Panc1 (cell line): ENCODE results near the gene SH3BP2. TPM values are rescaled to one million over a fixed set of nuclear protein-coding genes. Genes with fewer than 3 reads are reported as not detected.

ENCODE experiments used
- ATAC-seq: fragments of 200-7000 bp; cut with Tn5 transposase; 2 replicates; pipeline ENCODE4 v1.9.1; 2020; ENCODE audit warnings: mild to moderate bottlenecking, moderate library complexity
- BruUV-seq: library from RNA; stranded (reverse); fragments of 400-500 nt; replicated peaks from 2 replicates; lab custom pipeline; 2021; lab: Mats Ljungman, UMichigan
- CTCF ChIA-PET: fragments of 300-600 bp; sonication (Branson Sonifier 250); formaldehyde crosslinking; loops from one replicate; lab custom pipeline; 2022; ENCODE audit warnings: antibody characterized with exemption; lab: Charles Lee
- POLR2A ChIA-PET: fragments of 300-600 bp; sonication (Branson Sonifier 250); formaldehyde crosslinking; loops from one replicate; lab custom pipeline; 2022; ENCODE audit warnings: antibody characterized with exemption; lab: Charles Lee
- DNase-seq: peaks from one replicate; pipeline ENCODE4 v3.0.0-alpha.2; 2010; ENCODE audit warnings: low read depth, low spot score
- H3K27ac ChIP-seq: 2 replicates; pipeline ENCODE4 v1.5.1; 2011; ENCODE audit warnings: mild to moderate bottlenecking, low read length, inconsistent platforms
- H3K27me3 ChIP-seq: fragments of 200-500 bp; sonication (Bioruptor generic); 2 replicates; pipeline ENCODE4 v1.6.0; 2014; ENCODE audit warnings: low read length, inconsistent platforms; ENCODE audit not compliant: control insufficient read depth, insufficient read depth
- H3K36me3 ChIP-seq: fragments of 200-500 bp; sonication (Bioruptor generic); 2 replicates; pipeline ENCODE4 v1.5.1; 2014; ENCODE audit warnings: inconsistent platforms, mild to moderate bottlenecking, low read length, moderate library complexity; ENCODE audit not compliant: control insufficient read depth, insufficient read depth
- H3K4me1 ChIP-seq: 2 replicates; pipeline ENCODE4 v1.5.1; 2011; ENCODE audit warnings: inconsistent platforms, mild to moderate bottlenecking, low read length, moderate library complexity; ENCODE audit not compliant: control insufficient read depth, insufficient read depth
- H3K4me3 ChIP-seq, 2 experiments: 2 replicates each; pipeline ENCODE4 v1.5.1; 2011 to 2012; ENCODE audit warnings: low read depth in 2 of 2, low read length in 2 of 2, mild to moderate bottlenecking in 2 of 2, inconsistent platforms in 1 of 2, moderate library complexity in 1 of 2
- H3K9me3 ChIP-seq: fragments of 200-500 bp; sonication (Bioruptor generic); 2 replicates; pipeline ENCODE4 v1.5.1; 2014; ENCODE audit warnings: low read depth, mild to moderate bottlenecking, inconsistent platforms, low read length, moderate library complexity; ENCODE audit not compliant: control insufficient read depth, insufficient read depth
- CTCF ChIP-seq: fragments of 450-650 bp; IDR thresholded peaks from 2 replicates; pipeline ENCODE4 v1.5.1; 2017; ENCODE audit warnings: mild to moderate bottlenecking
- POLR2AphosphoS5 ChIP-seq: IDR thresholded peaks from 2 replicates; pipeline ENCODE4 v1.6.1; 2012; ENCODE audit warnings: mild to moderate bottlenecking, low read depth, low read length, moderate library complexity
- REST ChIP-seq, 2 experiments: IDR thresholded peaks; 2 replicates each; pipeline ENCODE4 v1.6.1; 2011 to 2012; ENCODE audit warnings: low read depth in 2 of 2, control low read depth in 1 of 2, low read length in 1 of 2, mild to moderate bottlenecking in 1 of 2, moderate library complexity in 1 of 2; ENCODE audit not compliant: insufficient read depth in 1 of 2
- SIN3A ChIP-seq: IDR thresholded peaks from 2 replicates; pipeline ENCODE4 v1.6.1; 2012; ENCODE audit warnings: low read depth, mild to moderate bottlenecking, low read length, moderate library complexity, borderline replicate concordance; ENCODE audit not compliant: insufficient read depth
- TCF7L2 ChIP-seq: IDR thresholded peaks from 2 replicates; pipeline ENCODE4 v1.6.1; 2011; ENCODE audit warnings: mild to moderate bottlenecking, low read depth, low read length, inconsistent platforms
- in situ Hi-C: cut with HindIII; loops from 2 replicates; pipeline ENCODE4 v1.10.0; 2016; ENCODE audit warnings: low sequenced_read_pairs, low pct_unique_long_range_greater_than_20kb
- intact Hi-C: fragments of 100-400 bp; cut with micrococcal nuclease; formaldehyde crosslinking; loops from one replicate; pipeline ENCODE4 v1.10.0; 2022; ENCODE audit not compliant: unreplicated experiment
- total RNA-seq: library from RNA; stranded (reverse); gene quantifications from one replicate; pipeline ENCODE4 v1.2.1, GENCODE V29; 2021; ENCODE audit not compliant: unreplicated experiment

The SH3BP2 gene
- total RNA-seq, 1 experiment from 2014 or later = 93.4 TPM

GRCh38 chr4:2819244-2820215 lies 26.6 kb downstream of the SH3BP2 start:
- POLR2A ChIA-PET = no interaction called here
- BruUV-seq = no TSS peak

GRCh38 chr4:2820216-2820982 lies 27.5 kb downstream of the SH3BP2 start:
- POLR2A ChIA-PET = no interaction called here
- no TSS peak for BruUV-seq
- no peak for DNase-seq
- in situ Hi-C loops = no loop called here
- H3K27me3 ChIP-seq = no peaks in the 10 kb centered on the region
- no peak for ATAC-seq
- H3K4me3 ChIP-seq = no peak overlapping the region
- H3K27ac ChIP-seq = no peak overlapping the region
- TF ChIP-seq CTCF (no peak), POLR2AphosphoS5 (no peak), TCF7L2 (no peak), SIN3A (no peak), REST (IDR thresholded peaks at IDR 0.05; ENCODE audit: insufficient read depth in 1 of 2, low read depth in 2 of 2, low read length in 1 of 2) (no peak)
- no peaks in the 10 kb centered on the region for H3K4me1 ChIP-seq
- no peaks in the 10 kb centered on the region for H3K9me3 ChIP-seq
- intact Hi-C loops = no loop called here
- CTCF ChIA-PET = no interaction called here
- no peaks in the 10 kb centered on the region for H3K36me3 ChIP-seq

More at GRCh38 chr4:2819244-2820215, 26.6 kb downstream of the SH3BP2 start:
- H3K4me1 ChIP-seq = no peaks in the 10 kb centered on the region; the same call in 1 of the 2 replicates
- H3K36me3 ChIP-seq = no peaks in the 10 kb centered on the region
- TF ChIP-seq TCF7L2 = no peak
- no peak for DNase-seq
- CTCF ChIA-PET = no interaction called here
- H3K9me3 ChIP-seq = no peaks in the 10 kb centered on the region
- no peaks in the 10 kb centered on the region for H3K27me3 ChIP-seq
- no peak overlapping the region for H3K4me3 ChIP-seq
- intact Hi-C loops = no loop called here
- in situ Hi-C loops = no loop called here
- ATAC-seq = no peak
- H3K27ac ChIP-seq = no peak overlapping the region
